Skeletal muscle satellite cell (primary cell): ENCODE data around the gene ABCC9.
A peak's percentile ranks its signal among the peaks of the same experiment; 100 is the strongest.

Source experiments
- H3K27me3 ChIP-seq: 2 replicates; pipeline ENCODE4 v1.7.0; 2013; ENCODE audit warnings: low read length; ENCODE audit not compliant: control insufficient read depth, insufficient read depth
- H3K36me3 ChIP-seq: 2 replicates; pipeline ENCODE4 v1.7.0; 2013; ENCODE audit warnings: mild to moderate bottlenecking, control low read depth, low read length; ENCODE audit not compliant: insufficient read depth
- H3K4me1 ChIP-seq: 2 replicates; pipeline ENCODE4 v1.7.0; 2013; ENCODE audit warnings: low read length; ENCODE audit not compliant: control insufficient read depth, insufficient read depth
- H3K4me2 ChIP-seq: 2 replicates; pipeline ENCODE4 v1.7.0; 2013; ENCODE audit warnings: mild to moderate bottlenecking, low read length
- H3K4me3 ChIP-seq: 2 replicates; pipeline ENCODE4 v1.7.0; 2013; ENCODE audit warnings: low read length
- H3K9ac ChIP-seq: 2 replicates; pipeline ENCODE4 v1.7.0; 2013; ENCODE audit warnings: mild to moderate bottlenecking, low read depth, low read length, moderate library complexity
- H3K9me3 ChIP-seq: replicated peaks from 2 replicates; pipeline ENCODE4 v1.7.0; 2013; ENCODE audit warnings: mild to moderate bottlenecking, control low read depth, low read length

The ABCC9 gene

GRCh38 chr12:21971344-21971743 is 30.1 kb upstream of the ABCC9 start:
- no peak overlapping the region for H3K4me2 ChIP-seq
- H3K36me3 ChIP-seq: no peaks in the 10 kb centered on the region
- H3K4me1 ChIP-seq: no peaks in the 10 kb centered on the region
- no peaks in the 10 kb centered on the region for H3K27me3 ChIP-seq
- no peaks in the 10 kb centered on the region for H3K9me3 ChIP-seq
- no peak overlapping the region for H3K9ac ChIP-seq
- no peak overlapping the region for H3K4me3 ChIP-seq

GRCh38 chr12:21962821-21963220 is 21.6 kb upstream of the ABCC9 start:
- Histone ChIP-seq H3K4me2 (no peak overlapping the region), H3K4me1 (no peaks in the 10 kb centered on the region), H3K4me3 (no peak overlapping the region), H3K36me3 (no peaks in the 10 kb centered on the region), H3K27me3 (no peaks in the 10 kb centered on the region), H3K9ac (no peak overlapping the region), H3K9me3 (no peaks in the 10 kb centered on the region)

DNA sequence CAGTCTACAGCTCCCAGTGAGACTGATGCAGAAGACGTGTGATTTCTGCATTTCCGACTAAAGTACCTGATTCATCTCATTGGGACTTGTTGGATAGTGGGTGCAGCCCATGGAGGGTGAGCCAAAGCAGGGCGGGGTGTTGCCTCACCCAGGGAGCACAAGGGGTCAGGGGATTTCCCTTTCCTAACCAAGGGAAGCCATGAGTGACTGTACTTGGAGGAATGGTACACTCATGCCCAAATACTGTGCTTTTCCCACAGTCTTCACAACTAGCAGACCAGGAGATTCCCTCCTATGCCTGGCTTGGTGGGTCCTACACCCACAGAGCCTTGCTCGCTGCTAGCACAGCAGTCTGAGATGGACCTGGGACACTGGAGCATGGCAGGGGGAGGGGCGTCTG is 21.0 kb upstream of the ABCC9 start:
- H3K4me2 ChIP-seq: no peak overlapping the region

DNA sequence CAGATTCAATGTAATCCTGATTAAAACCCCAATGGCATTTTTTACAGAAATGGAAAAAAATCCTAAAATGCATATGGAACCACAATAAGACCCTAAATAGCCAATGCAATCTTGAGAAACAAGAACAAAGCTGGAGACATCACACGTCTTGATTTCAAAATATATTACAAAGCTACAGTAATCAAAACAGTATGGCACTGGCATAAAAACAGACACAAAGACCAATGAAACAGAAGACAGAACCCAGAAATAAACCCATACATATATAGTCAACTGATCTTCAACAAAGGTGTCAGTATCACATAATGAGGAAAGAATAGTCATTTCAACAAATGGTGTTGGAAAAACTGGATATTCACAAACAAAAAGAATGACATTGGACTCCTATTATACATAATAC is 9.4 kb upstream of the ABCC9 start:
- H3K4me1 ChIP-seq: no peaks in the 10 kb centered on the region
- no peak overlapping the region for H3K9ac ChIP-seq
- H3K36me3 ChIP-seq: no peaks in the 10 kb centered on the region
- H3K9me3 ChIP-seq: peaks cover 3% of the 10 kb centered on the region
- H3K4me3 ChIP-seq: no peak overlapping the region
- H3K4me2 ChIP-seq: no peak overlapping the region
- H3K27me3 ChIP-seq: no peaks in the 10 kb centered on the region

More for the DNA sequence above, 21.0 kb upstream of the ABCC9 start:
- no peaks in the 10 kb centered on the region for H3K27me3 ChIP-seq
- no peaks in the 10 kb centered on the region for H3K9me3 ChIP-seq
- no peak overlapping the region for H3K4me3 ChIP-seq
- no peaks in the 10 kb centered on the region for H3K36me3 ChIP-seq
- no peaks in the 10 kb centered on the region for H3K4me1 ChIP-seq
- H3K9ac ChIP-seq: no peak overlapping the region

DNA sequence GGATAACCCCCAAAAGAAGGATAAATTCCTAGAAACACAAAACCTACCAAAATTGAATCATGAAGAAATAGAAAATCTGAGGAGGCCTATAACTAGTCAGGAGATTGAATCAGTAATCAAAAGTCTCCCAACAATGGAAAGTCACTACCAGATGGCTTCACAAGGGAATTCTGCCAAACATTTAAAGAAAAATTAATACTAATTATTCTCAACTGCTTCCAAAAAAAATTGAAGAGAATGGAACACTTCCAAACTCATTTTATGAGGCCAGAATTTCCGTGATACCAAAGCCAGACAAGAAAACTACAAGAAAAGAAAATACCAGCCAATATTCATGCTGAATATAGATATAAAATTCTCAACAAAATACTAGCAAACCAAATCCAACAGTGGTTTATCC is 7.8 kb upstream of the ABCC9 start:
- Histone ChIP-seq H3K36me3 (no peaks in the 10 kb centered on the region), H3K4me3 (no peak overlapping the region), H3K9me3 (peaks cover 3% of the 10 kb centered on the region)

GRCh38 chr12:21946983-21947382 is 5.8 kb upstream of the ABCC9 start:
- H3K9ac ChIP-seq: no peak overlapping the region
- no peak overlapping the region for H3K4me3 ChIP-seq
- no peak overlapping the region for H3K4me2 ChIP-seq
- no peaks in the 10 kb centered on the region for H3K27me3 ChIP-seq
- peaks cover 3% of the 10 kb centered on the region for H3K4me1 ChIP-seq
- H3K9me3 ChIP-seq: peaks cover 3% of the 10 kb centered on the region
- no peaks in the 10 kb centered on the region for H3K36me3 ChIP-seq

More for the DNA sequence above, 7.8 kb upstream of the ABCC9 start:
- no peaks in the 10 kb centered on the region for H3K4me1 ChIP-seq
- no peak overlapping the region for H3K9ac ChIP-seq
- H3K4me2 ChIP-seq: no peak overlapping the region
- H3K27me3 ChIP-seq: no peaks in the 10 kb centered on the region

DNA sequence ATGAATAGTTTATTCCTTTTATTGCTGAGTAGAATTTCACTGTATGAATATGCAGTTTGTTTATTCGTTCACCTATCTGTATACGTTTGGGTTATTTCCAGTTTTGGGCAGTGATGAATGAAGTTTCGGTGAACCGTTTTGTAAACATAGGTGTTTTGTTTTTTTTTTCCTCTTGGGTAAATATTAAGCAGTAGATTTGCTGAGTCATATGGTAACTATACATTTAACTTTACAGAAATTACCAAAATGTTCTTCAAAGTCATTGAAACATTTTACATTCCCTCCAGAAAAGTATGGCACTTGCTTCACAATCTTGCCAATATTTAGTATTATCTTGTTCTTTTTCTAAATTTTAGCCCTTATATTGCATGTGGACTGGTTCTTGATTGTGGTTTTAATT is 3.8 kb upstream of the ABCC9 start:
- no peaks in the 10 kb centered on the region for H3K36me3 ChIP-seq
- H3K9ac ChIP-seq: no peak overlapping the region
- H3K4me1 ChIP-seq: peaks cover 10% of the 10 kb centered on the region
- H3K4me3 ChIP-seq: no peak overlapping the region
- H3K4me2 ChIP-seq: no peak overlapping the region
- no peaks in the 10 kb centered on the region for H3K27me3 ChIP-seq
- no peaks in the 10 kb centered on the region for H3K9me3 ChIP-seq

- peak overlapping the region; percentile 86 for H3K9ac ChIP-seq
- H3K9me3 ChIP-seq: no peaks in the 10 kb centered on the region
- no peaks in the 10 kb centered on the region for H3K27me3 ChIP-seq
- peak overlapping the region; percentile 76 for H3K4me3 ChIP-seq
- H3K4me2 ChIP-seq: peak overlapping the region; percentile 96
- no peaks in the 10 kb centered on the region for H3K36me3 ChIP-seq
- H3K4me1 ChIP-seq: peaks cover 17% of the 10 kb centered on the region
Measured at GRCh38 chr12:21942377-21942703, 1.1 kb upstream of the ABCC9 start.

- Histone ChIP-seq H3K4me2 (peak overlapping the region; percentile 96), H3K9ac (peak overlapping the region; percentile 86), H3K4me1 (peaks cover 17% of the 10 kb centered on the region), H3K9me3 (no peaks in the 10 kb centered on the region), H3K36me3 (no peaks in the 10 kb centered on the region), H3K27me3 (no peaks in the 10 kb centered on the region), H3K4me3 (peak overlapping the region; percentile 76)
Measured at GRCh38 chr12:21941506-21942376, 515 bp upstream of the ABCC9 start.

DNA sequence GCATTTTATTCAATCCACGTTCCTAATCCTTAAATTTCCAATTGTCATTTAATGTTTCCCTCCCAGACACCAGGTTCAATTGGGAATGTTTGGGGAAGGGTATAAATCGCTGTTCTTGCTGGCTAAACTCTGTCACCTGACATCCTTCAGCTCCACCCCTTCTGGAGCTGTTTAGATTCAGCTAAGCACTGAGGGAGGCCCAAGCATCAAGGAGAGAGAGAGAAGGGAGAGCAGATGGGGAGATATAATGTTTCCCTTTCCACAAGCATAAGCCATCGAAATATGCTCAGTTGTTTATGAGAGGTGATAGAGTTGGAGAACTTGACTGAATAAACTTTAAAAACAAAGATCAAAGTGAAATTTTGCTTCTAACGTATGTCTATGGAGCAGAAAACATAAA is 1.8 kb downstream of the ABCC9 start:
- peaks cover 24% of the 10 kb centered on the region for H3K4me1 ChIP-seq
- H3K36me3 ChIP-seq: peaks cover 5% of the 10 kb centered on the region
- no peak overlapping the region for H3K9ac ChIP-seq
- no peaks in the 10 kb centered on the region for H3K27me3 ChIP-seq
- no peak overlapping the region for H3K4me3 ChIP-seq
- H3K4me2 ChIP-seq: peak overlapping the region; percentile 96
- H3K9me3 ChIP-seq: no peaks in the 10 kb centered on the region

DNA sequence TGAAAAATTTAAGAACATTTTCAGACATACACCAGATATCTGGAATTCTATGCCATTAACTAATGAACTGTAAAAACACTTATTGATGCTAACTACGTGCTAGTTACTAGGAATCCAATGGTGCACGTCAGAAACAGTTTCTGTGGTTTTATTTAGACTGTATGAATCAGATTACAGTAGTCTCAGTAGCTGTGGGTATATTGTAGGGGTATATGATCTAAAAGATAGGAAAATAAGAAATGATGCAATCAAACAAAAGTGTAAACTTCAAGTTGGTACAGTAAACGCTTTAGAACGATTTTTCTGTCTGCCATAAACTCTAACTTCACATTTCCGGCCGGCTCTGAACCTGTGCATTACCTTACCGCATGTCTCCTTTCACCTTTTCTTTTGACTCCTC is 2.3 kb downstream of the ABCC9 start:
- Histone ChIP-seq H3K9ac (no peak overlapping the region), H3K4me3 (no peak overlapping the region), H3K27me3 (no peaks in the 10 kb centered on the region), H3K4me1 (peaks cover 29% of the 10 kb centered on the region), H3K9me3 (no peaks in the 10 kb centered on the region), H3K4me2 (no peak overlapping the region), H3K36me3 (peaks cover 5% of the 10 kb centered on the region)

DNA sequence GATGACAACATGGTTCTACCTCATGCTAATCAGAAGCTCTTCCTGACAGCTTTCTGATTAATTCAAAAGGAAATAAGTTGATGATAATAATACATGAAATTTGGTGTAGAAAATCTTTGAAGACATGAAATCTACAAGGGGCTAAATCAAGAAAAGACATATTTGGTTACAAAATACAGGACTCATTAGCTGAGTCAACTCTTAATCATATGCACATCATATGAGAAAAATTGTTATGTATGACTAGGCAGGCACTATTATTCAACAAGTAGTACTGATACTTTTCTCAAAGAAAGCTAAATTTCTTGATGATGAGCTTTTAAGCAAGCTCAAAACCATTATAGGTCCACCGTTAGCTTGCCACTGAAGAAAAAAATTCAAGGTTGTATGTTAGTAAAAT is 7.1 kb downstream of the ABCC9 start:
- Histone ChIP-seq H3K9me3 (no peaks in the 10 kb centered on the region), H3K4me1 (peaks cover 19% of the 10 kb centered on the region), H3K4me3 (no peak overlapping the region), H3K36me3 (peaks cover 5% of the 10 kb centered on the region), H3K9ac (peak overlapping the region; percentile 51), H3K4me2 (peak overlapping the region; percentile 51), H3K27me3 (no peaks in the 10 kb centered on the region)
